ENCODE data around the gene GFPT2. TPM values are rescaled to one million over a fixed set of nuclear protein-coding genes. Genes with fewer than 3 reads are reported as not detected.

GFPT2 gene
- total and polyA plus RNA-seq, 11 donors, result 3.7 to 33.9 (median 8.5) TPM

- DNase-seq, result peak in 2 of 5 donors; percentile 27 to 47
- intact Hi-C loops (cut with DNase I), result no loop called here
- 81 to 86% (median 83%) methylated on average over 8 to 9 of the region's 9 CpGs for WGBS, 4 donors
- Histone ChIP-seq H3K27me3 (no peaks in the 10 kb centered on the region), H3K4me3 (no peak overlapping the region), H3K4me1 (peaks cover 0 to 12% (median 2%) of the 10 kb centered on the region in 12 donors), H3K36me3 (peaks cover 0 to 18% (median 0%) of the 10 kb centered on the region in 9 donors), H3K27ac (no peak overlapping the region), H3K9me3 (no peaks in the 10 kb centered on the region)
- TF ChIP-seq POLR2A (IDR thresholded peaks at IDR 0.05), result no peak
- TF ChIP-seq CTCF (IDR thresholded peaks at IDR 0.05), result no peak
- ATAC-seq, result no peak
Measured at GRCh38 chr5:180340856-180341255, 12.3 kb downstream of the GFPT2 start.

GRCh38 chr5:180339583-180340183, 13.5 kb downstream of the GFPT2 start:
- Histone ChIP-seq H3K4me1 (peaks cover 0 to 12% (median 2%) of the 10 kb centered on the region in 12 donors), H3K4me3 (no peak overlapping the region), H3K36me3 (peaks cover 0 to 30% (median 4%) of the 10 kb centered on the region in 9 donors), H3K27ac (no peak overlapping the region), H3K9me3 (no peaks in the 10 kb centered on the region), H3K27me3 (no peaks in the 10 kb centered on the region)
- intact Hi-C loops (cut with DNase I), result no loop called here
- peak in 2 of 4 donors; percentile 9 to 22 for ATAC-seq
- DNase-seq, result peak in 2 of 5 donors; percentile 9 to 42
- TF ChIP-seq POLR2A (IDR thresholded peaks at IDR 0.05) (no peak), CTCF (IDR thresholded peaks at IDR 0.05) (no peak)
- 83 to 88% (median 87%) methylated on average over 6 to 7 of the region's 7 CpGs for WGBS, 4 donors

- no peak overlapping the region for H3K4me3 ChIP-seq
- TF ChIP-seq CTCF (IDR thresholded peaks at IDR 0.05), result no peak
- TF ChIP-seq POLR2A (IDR thresholded peaks at IDR 0.05), result no peak
- intact Hi-C loops (cut with DNase I), result no loop called here
- H3K36me3 ChIP-seq, result peaks cover 0 to 32% (median 5%) of the 10 kb centered on the region in 9 donors
- WGBS, 4 donors, result 90 to 93% (median 90%) methylated on average over 22 of the region's 22 CpGs
- H3K27ac ChIP-seq, result no peak overlapping the region
- peaks cover 0 to 5% (median 0%) of the 10 kb centered on the region in 12 donors for H3K4me1 ChIP-seq
- ATAC-seq, result no peak
- no peaks in the 10 kb centered on the region for H3K9me3 ChIP-seq
- DNase-seq, result peak in 3 of 5 donors; percentile 9 to 43 (median 18)
- H3K27me3 ChIP-seq, result no peaks in the 10 kb centered on the region
Measured at GRCh38 chr5:180338001-180338707, 15.0 kb downstream of the GFPT2 start.

GRCh38 chr5:180336234-180337020, 16.7 kb downstream of the GFPT2 start:
- 92 to 93% (median 93%) methylated on average over 34 of the region's 34 CpGs for WGBS, 4 donors
- H3K27ac ChIP-seq, result no peak overlapping the region
- DNase-seq (peak in 3 of 5 donors; percentile 16 to 35 (median 19)), ATAC-seq (no peak)
- H3K4me1 ChIP-seq, result peaks cover 0 to 6% (median 0%) of the 10 kb centered on the region in 12 donors
- no peak overlapping the region for H3K4me3 ChIP-seq
- intact Hi-C loops (cut with DNase I), result no loop called here
- no peaks in the 10 kb centered on the region for H3K9me3 ChIP-seq
- no peak for TF ChIP-seq POLR2A (IDR thresholded peaks at IDR 0.05)
- TF ChIP-seq CTCF (IDR thresholded peaks at IDR 0.05), result no peak
- H3K27me3 ChIP-seq, result peaks cover 0 to 8% (median 0%) of the 10 kb centered on the region in 9 donors
- peaks cover 0 to 32% (median 5%) of the 10 kb centered on the region in 9 donors for H3K36me3 ChIP-seq
